Measurements from ENCODE around the gene RNU11.
"Not testable (repeated sequence)": the region's sequence is repeated elsewhere in the genome, so short reads cannot be mapped to it uniquely, and the experiment has no call there.

Gene RNU11

GRCh38 chr1:28666806-28667205 lies 18.4 kb downstream of the RNU11 start:
- no peak for DNase-seq

- peak; percentile 88 for DNase-seq
These were observed 20.0 kb downstream of the RNU11 start, which contains the start of gene GMEB1 for GRCh38 chr1:28668191-28668955. Gene GMEB1, plus strand, starts transcription at chr1:28668784. Its CDS starts 14,829 bp downstream, at chr1:28683613.

- DNase-seq: peak; percentile 55
These were observed 20.7 kb downstream of the RNU11 start for GRCh38 chr1:28668956-28669723.

GRCh38 chr1:28671254-28671780 lies 22.9 kb downstream of the RNU11 start:
- no peak for DNase-seq

GRCh38 chr1:28672971-28673370 lies 24.6 kb downstream of the RNU11 start:
- not testable (repeated sequence) for DNase-seq

- DNase-seq: no peak
These were observed 27.5 kb downstream of the RNU11 start for GRCh38 chr1:28675924-28676257.

- DNase-seq: no peak
These were observed 31.8 kb downstream of the RNU11 start for GRCh38 chr1:28680151-28680550.

- no peak for DNase-seq
These were observed 34.4 kb downstream of the RNU11 start for GRCh38 chr1:28682840-28683239.

- DNase-seq: no peak
These were observed 36.5 kb downstream of the RNU11 start for GRCh38 chr1:28684937-28685336.

- DNase-seq: not testable (repeated sequence)
These were observed 43.2 kb downstream of the RNU11 start for GRCh38 chr1:28691627-28692026.

Measured in NCI-H2171 treated with DMSO at 0.1 percent for 48 hours (cell line).